Measurements from ENCODE around the gene PSEN2.

Gene PSEN2

GRCh38 chr1:226887006-226887405 lies 16.6 kb downstream of the PSEN2 start:
- DNase-seq: no peak

GRCh38 chr1:226888021-226888420 lies 17.6 kb downstream of the PSEN2 start:
- DNase-seq: no peak

DNA sequence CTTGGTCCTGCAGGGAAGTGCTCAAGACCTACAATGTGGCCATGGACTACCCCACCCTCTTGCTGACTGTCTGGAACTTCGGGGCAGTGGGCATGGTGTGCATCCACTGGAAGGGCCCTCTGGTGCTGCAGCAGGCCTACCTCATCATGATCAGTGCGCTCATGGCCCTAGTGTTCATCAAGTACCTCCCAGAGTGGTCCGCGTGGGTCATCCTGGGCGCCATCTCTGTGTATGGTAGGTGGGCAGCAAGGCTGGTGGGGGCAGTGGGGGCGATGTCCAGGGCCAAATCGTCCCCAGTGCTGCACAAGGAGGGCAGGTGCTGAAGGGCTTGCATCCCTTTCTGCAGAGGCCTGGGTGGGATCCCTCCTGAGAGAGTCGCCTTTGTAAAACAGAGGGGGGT lies 18.4 kb downstream of the PSEN2 start:
- DNase-seq: no peak

- no peak for DNase-seq
Observed at GRCh38 chr1:226889616-226890330, 19.4 kb downstream of the PSEN2 start.

DNA sequence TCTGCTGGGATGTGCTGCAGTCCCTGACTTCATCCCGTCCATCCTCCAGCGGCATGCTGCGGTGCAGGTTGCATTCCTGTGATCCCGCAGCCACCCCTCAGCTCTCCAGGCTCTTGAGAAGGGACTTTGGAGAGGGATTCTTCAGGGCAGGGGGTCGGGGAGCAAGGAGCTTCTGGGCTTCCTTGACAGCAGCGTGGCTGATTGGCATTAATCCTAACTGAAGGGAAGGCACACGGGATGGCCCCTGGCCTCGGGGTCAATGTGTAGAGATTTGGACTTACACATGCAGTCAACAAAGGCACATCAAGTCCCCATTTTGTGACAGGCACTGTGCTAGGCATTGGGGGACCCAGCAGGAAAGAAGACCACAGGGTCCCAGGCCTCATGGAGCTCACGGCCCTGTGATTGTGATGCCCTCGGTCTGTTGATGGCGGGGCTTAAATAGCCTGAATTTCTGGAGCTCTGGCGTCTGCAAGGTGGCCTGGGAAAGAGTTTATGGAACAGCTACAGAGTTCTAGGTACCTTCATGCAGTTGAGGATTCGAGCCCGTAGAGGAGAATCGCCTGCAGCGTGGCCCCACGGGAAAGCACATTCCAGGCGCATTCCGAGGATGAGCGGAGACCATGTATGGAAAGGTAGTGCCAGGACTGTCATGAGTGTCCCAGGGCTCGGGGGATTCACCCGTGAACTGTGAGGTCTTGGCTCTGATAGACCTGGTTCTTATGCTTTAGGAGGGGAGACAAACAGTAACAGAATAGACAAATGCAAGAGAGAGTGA lies 20.1 kb downstream of the PSEN2 start:
- no peak for DNase-seq

- no peak for DNase-seq
Observed at GRCh38 chr1:226891346-226891745, 20.9 kb downstream of the PSEN2 start.

DNA sequence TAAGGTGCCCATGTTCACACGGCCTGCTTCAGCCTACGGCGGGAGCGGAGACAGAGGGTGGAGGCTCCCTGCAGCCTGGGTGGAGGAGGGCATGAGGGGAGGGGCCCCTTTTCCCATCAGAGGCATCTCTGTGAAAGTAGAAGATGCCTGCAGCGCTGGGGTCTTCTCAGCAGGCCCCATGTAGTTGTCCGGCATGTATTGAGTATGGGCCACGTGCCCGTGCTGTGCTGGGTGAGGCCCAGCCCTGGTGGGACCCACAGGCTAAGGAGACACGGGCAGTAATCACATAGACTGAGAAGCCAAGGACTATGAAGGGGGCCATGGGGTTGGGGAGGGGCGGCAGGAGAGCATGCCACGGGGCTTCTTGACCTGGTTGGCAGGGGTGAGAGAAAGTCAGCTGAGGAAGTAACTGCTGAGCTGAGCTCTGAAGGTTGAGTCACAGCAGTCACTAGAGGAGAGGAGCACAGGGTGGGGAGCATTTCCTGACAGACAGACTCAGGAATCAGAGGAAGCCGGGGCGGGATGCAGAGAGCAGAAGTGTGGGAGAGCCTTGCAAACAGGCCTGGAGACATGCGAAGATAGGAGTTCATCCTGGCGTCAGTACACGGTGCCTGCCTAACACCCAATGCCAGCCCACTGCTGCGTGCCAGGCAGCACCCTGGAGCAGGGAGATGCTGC lies 21.6 kb downstream of the PSEN2 start:
- DNase-seq: no peak

- no peak for DNase-seq
Observed at GRCh38 chr1:226892524-226892875, 22.1 kb downstream of the PSEN2 start.

DNA sequence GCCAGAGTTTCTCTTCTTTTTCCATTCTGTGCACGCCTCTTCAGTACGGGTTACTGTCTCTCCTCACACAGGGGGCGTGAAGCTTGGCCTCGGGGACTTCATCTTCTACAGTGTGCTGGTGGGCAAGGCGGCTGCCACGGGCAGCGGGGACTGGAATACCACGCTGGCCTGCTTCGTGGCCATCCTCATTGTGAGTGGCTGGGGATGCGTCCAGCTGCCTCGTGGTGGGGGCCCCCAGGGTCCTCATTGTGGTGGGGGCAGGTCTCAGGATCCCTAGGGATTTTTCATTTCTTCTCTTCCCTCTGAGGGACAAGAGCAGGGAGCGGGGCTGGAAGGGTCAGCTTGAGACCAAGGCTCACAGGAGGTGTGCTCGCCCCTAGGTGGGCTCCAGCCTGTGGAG lies 23.5 kb downstream of the PSEN2 start:
- no peak for DNase-seq

GRCh38 chr1:226894826-226895225 lies 24.4 kb downstream of the PSEN2 start:
- no peak for DNase-seq

GRCh38 chr1:226895644-226896043 lies 25.2 kb downstream of the PSEN2 start:
- DNase-seq: no peak

DNA sequence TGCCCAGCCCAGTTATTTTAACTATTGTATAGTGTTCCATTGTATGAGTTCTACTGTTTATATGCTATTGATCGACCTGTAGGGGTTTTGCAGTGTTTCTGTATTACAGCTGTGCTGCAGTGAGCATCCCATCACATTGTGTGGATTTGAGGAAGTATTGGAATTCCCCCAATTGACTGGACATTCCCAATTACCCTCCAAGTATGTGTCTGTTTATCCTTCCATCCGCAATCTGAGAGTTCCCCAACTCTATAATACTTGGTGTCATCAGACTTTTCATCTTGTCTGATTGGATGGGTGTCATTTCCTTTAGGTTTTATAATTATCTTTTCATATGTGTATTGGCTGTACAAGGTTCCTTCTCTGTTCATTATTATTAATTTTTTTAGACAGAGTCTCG lies 27.8 kb downstream of the PSEN2 start:
- no peak for DNase-seq

DNA sequence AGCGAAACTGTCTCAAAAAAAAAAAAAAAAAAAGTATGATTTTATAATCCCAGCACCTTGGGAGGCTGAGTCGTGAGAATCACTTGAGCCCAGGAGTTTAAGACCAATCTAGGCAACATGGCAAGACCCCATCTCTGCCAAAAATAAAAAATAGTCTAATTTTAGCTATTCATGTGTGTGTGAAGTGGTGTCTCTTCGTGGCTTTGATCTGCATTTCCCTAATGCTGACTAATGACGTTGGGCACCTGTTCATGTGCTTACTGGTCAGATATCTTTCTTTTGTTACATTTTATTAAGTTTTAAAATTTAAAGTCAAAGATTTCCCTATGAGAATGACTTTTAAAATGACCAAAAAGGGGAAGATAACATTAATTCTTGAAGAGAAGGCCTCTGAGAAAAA lies 31.0 kb downstream of the PSEN2 start:
- DNase-seq: no peak

GRCh38 chr1:226902601-226903000 lies 32.2 kb downstream of the PSEN2 start:
- no peak for DNase-seq

GRCh38 chr1:226903819-226904716 lies 33.7 kb downstream of the PSEN2 start:
- no peak for DNase-seq

GRCh38 chr1:226904772-226905171 lies 34.4 kb downstream of the PSEN2 start:
- DNase-seq: no peak

DNA sequence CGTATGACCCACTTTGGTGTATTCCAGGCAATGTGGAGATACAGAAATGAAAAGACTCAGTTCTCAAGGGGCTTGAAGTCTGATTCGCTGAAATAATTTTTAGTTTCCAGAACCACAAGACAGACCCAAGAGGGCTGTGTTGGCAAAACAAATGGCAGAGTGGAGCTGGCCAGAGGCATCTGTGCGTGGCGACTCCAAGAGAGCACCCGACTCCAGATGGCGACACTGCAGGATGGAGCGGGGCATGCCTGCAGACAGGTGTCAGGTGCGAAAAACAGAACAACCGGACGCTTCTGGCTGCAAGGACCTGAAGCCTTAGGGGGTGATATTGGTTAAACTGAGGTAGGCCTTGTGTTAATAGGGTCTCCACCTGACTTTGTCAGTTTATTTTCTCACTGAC lies 38.0 kb downstream of the PSEN2 start:
- DNase-seq: no peak

DNA sequence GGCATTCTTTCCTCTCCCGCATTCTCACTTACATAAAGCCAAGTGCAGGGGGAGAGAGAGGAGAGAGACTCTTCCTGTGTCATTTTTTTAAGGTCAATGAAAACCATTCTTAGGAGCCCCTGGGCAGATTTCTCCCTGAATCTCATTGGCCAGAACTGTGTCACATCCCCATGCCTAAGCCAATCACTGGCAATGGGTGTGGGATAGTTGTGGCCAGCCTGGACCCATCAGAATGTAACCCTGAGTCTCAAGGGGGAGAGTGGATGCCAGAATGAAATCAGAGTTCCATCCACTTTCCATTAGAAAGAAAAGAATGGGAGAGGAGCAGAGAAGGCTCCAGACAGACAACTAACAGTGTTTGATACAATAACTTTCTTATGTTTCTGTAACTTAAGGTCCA lies 38.5 kb downstream of the PSEN2 start:
- no peak for DNase-seq

DNA sequence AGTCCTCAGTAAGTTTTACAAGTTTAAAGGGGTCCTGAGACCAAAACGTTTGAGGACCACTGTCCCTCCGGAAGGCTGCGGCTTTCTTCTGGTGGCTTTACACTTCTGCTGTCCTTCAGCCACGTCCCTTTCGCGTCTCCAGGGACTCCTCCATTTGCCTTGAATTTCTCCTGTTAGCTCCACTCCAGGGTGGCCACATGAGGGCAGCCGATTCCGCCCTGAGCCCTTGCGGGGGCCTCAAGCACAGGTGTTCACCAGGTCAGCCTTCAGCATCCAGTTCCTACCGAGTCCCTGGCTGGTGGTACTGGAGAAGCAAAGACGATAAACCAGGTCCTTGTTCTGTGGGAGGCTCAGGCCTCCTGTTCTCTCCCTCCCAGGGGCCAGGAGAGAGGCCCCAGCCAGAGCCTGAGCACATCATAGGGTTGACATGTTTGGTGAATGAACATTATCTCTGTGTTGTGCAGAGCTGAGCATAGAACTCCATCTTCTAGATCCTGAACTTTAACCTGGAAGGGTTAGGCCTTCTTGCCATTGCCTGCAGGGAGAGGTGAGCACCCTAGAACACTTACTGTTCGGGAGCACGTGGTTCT lies 42.3 kb downstream of the PSEN2 start:
- DNase-seq: no peak

- DNase-seq: no peak
Observed at GRCh38 chr1:226915672-226915995, 45.2 kb downstream of the PSEN2 start.

- no peak for DNase-seq
Observed at GRCh38 chr1:226916497-226916896, 46.1 kb downstream of the PSEN2 start.

DNA sequence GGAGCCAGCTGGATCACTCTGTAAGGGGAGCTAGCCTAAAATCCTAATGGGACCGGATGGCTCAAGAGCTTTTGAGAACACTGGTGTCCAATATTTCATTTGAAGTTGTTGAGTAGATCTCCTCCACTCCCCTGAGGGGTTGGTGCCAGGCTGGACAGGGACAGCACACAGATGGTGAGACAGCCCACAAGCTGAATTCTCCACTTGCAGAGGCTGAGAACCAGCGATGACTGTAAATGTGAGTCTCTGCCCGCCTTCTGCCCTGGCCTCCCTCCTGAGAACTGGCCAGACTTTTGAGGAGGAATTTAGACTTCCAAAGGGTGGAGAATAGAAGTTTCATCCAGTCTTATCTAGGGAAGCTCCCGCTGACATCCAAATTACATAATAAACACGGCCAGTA lies 49.2 kb downstream of the PSEN2 start:
- DNase-seq: no peak

GRCh38 chr1:226919995-226920394 lies 49.6 kb downstream of the PSEN2 start:
- DNase-seq: no peak
